ENCODE results near the gene CLDN25.
"Not testable (repeated sequence)": the region's sequence is repeated elsewhere in the genome, so short reads cannot be mapped to it uniquely, and the experiment has no call there.

The CLDN25 gene

GRCh38 chr11:113782134-113782533, 2.5 kb downstream of the CLDN25 start:
- no peak for TF ChIP-seq POLR2A (IDR thresholded peaks at IDR 0.05; ENCODE audit: low read length)
- TF ChIP-seq GATA1 (IDR thresholded peaks at IDR 0.05; ENCODE audit: low read depth, low read length) = no peak
- DNase-seq = no peak

GRCh38 chr11:113789016-113789415, 9.4 kb downstream of the CLDN25 start:
- DNase-seq = not testable (repeated sequence)

- DNase-seq = no peak
- TF ChIP-seq GATA1 (IDR thresholded peaks at IDR 0.05; ENCODE audit: low read depth, low read length) (no peak), POLR2A (IDR thresholded peaks at IDR 0.05; ENCODE audit: low read length) (no peak)
These were observed 10.2 kb downstream of the CLDN25 start for GRCh38 chr11:113789675-113790320.

GRCh38 chr11:113796663-113797259, 17.2 kb downstream of the CLDN25 start:
- DNase-seq = peak; percentile 27 to 57
- TF ChIP-seq POLR2A (IDR thresholded peaks at IDR 0.05; ENCODE audit: low read length) = no peak
- TF ChIP-seq GATA1 (IDR thresholded peaks at IDR 0.05; ENCODE audit: low read depth, low read length) = no peak

- DNase-seq = no peak
- TF ChIP-seq GATA1 (IDR thresholded peaks at IDR 0.05; ENCODE audit: low read depth, low read length) (no peak), POLR2A (IDR thresholded peaks at IDR 0.05; ENCODE audit: low read length) (no peak)
These were observed 23.0 kb downstream of the CLDN25 start for GRCh38 chr11:113802621-113803020.

- no peak for TF ChIP-seq GATA1 (IDR thresholded peaks at IDR 0.05; ENCODE audit: low read depth, low read length)
- TF ChIP-seq POLR2A (IDR thresholded peaks at IDR 0.05; ENCODE audit: low read length) = no peak
- no peak for DNase-seq
These were observed 26.0 kb downstream of the CLDN25 start for GRCh38 chr11:113805640-113806039.

GRCh38 chr11:113806406-113806805, 26.8 kb downstream of the CLDN25 start:
- DNase-seq = peak; percentile 32 to 49
- TF ChIP-seq GATA1 (IDR thresholded peaks at IDR 0.05; ENCODE audit: low read depth, low read length) = no peak
- TF ChIP-seq POLR2A (IDR thresholded peaks at IDR 0.05; ENCODE audit: low read length) = no peak

GRCh38 chr11:113808931-113809330, 29.3 kb downstream of the CLDN25 start:
- no peak for TF ChIP-seq POLR2A (IDR thresholded peaks at IDR 0.05; ENCODE audit: low read length)
- TF ChIP-seq GATA1 (IDR thresholded peaks at IDR 0.05; ENCODE audit: low read depth, low read length) = no peak
- no peak for DNase-seq

- DNase-seq = no peak
- no peak for TF ChIP-seq POLR2A (IDR thresholded peaks at IDR 0.05; ENCODE audit: low read length)
These were observed 34.6 kb downstream of the CLDN25 start for GRCh38 chr11:113814181-113814580.

- no peak for DNase-seq
- no peak for TF ChIP-seq GATA1 (IDR thresholded peaks at IDR 0.05; ENCODE audit: low read depth, low read length)
- TF ChIP-seq POLR2A (IDR thresholded peaks at IDR 0.05; ENCODE audit: low read length) = no peak
These were observed 37.6 kb downstream of the CLDN25 start for GRCh38 chr11:113817162-113817561.

GRCh38 chr11:113817626-113818025, 38.0 kb downstream of the CLDN25 start:
- TF ChIP-seq GATA1 (IDR thresholded peaks at IDR 0.05; ENCODE audit: low read depth, low read length) (no peak), POLR2A (IDR thresholded peaks at IDR 0.05; ENCODE audit: low read length) (no peak)
- no peak for DNase-seq

- TF ChIP-seq POLR2A (IDR thresholded peaks at IDR 0.05; ENCODE audit: low read length) (no peak), GATA1 (IDR thresholded peaks at IDR 0.05; ENCODE audit: low read depth, low read length) (no peak)
- DNase-seq = peak in 1 of 2 experiments; percentile 21
These were observed 38.8 kb downstream of the CLDN25 start for GRCh38 chr11:113818426-113818825.

- TF ChIP-seq POLR2A (IDR thresholded peaks at IDR 0.05; ENCODE audit: low read length) (no peak), GATA1 (IDR thresholded peaks at IDR 0.05; ENCODE audit: low read depth, low read length) (no peak)
- DNase-seq = no peak
These were observed 47.9 kb downstream of the CLDN25 start for GRCh38 chr11:113827477-113827876.

- DNase-seq = no peak
- no peak for TF ChIP-seq GATA1 (IDR thresholded peaks at IDR 0.05; ENCODE audit: low read depth, low read length)
- TF ChIP-seq POLR2A (IDR thresholded peaks at IDR 0.05; ENCODE audit: low read length) = no peak
These were observed 48.6 kb downstream of the CLDN25 start for GRCh38 chr11:113828191-113828590.

GRCh38 chr11:113829751-113830150, 50.2 kb downstream of the CLDN25 start:
- DNase-seq = no peak
- no peak for TF ChIP-seq GATA1 (IDR thresholded peaks at IDR 0.05; ENCODE audit: low read depth, low read length)
- TF ChIP-seq POLR2A (IDR thresholded peaks at IDR 0.05; ENCODE audit: low read length) = no peak

Data from erythroblast (primary cell).